Body of pancreas (tissue), 4 donors: Measurements from ENCODE around the gene S100A11. TPM values are rescaled to one million over a fixed set of nuclear protein-coding genes. Genes with fewer than 3 reads are reported as not detected.

ENCODE experiments used
- ATAC-seq: fragments of 150-250 bp; one replicate; pipeline ENCODE4 v1.9.1; 2016
- DNase-seq, 4 donors: peaks; one replicate each; pipeline ENCODE4 v3.0.0-alpha.2; 2019
- H3K27ac ChIP-seq, 4 donors: fragments of 200-600 bp; sonication (generic); 1 replicate in 3 of 4; 2 replicates in 1 of 4; pipeline versions ENCODE4 v1.5.1 to v1.6.1; 2016 to 2019; ENCODE audit warnings: mild to moderate bottlenecking in 1 of 4, mixed read lengths in 1 of 4, moderate library complexity in 1 of 4
- H3K27me3 ChIP-seq, 2 donors: fragments of 200-600 bp; sonication (generic); one replicate each; pipeline ENCODE4 v1.6.0; 2016; ENCODE audit warnings: mild to moderate bottlenecking in 1 of 2
- H3K36me3 ChIP-seq, 2 donors: fragments of 200-600 bp; sonication (generic); replicated peaks in 1 of 2; 2 replicates each; pipeline ENCODE4 v1.5.1; 2016; ENCODE audit warnings: low read depth in 2 of 2; ENCODE audit not compliant: insufficient read depth in 1 of 2
- H3K4me1 ChIP-seq: fragments of 200-600 bp; sonication (generic); one replicate; pipeline ENCODE4 v1.6.0; 2016
- H3K4me3 ChIP-seq, 2 donors: fragments of 200-600 bp; sonication (generic); 1 replicate in 1 of 2; 2 replicates in 1 of 2; pipeline ENCODE4 v1.5.1; 2016 to 2019
- H3K9me3 ChIP-seq, 3 donors: fragments of 200-600 bp; sonication (generic); 1 replicate in 2 of 3; 2 replicates in 1 of 3; pipeline ENCODE4 v1.5.1; 2016
- POLR2A ChIP-seq, 3 donors: fragments of 450-650 bp; IDR thresholded peaks; one replicate each; pipeline ENCODE4 v1.6.1; 2016; ENCODE audit warnings: antibody characterized with exemption in 3 of 3, mild to moderate bottlenecking in 2 of 3
- WGBS, 2 donors: methylation state at CpG; one replicate each; pipeline ENCODE4 v1.1.5; 2017; 5-methylcytosine and 5-hydroxymethylcytosine counted together
- intact Hi-C: fragments of 100-400 bp; cut with DNase I; formaldehyde crosslinking; loops from one replicate; pipeline ENCODE4 v1.15.1; 2023
- total RNA-seq, 2 donors: library from RNA; depleted of rRNA; stranded (reverse); fragments of >200 nt; gene quantifications; one replicate each; pipeline ENCODE4 v1.1.0, GENCODE V29; 2016
- TF ChIP-seq, protein P1 (sequence below), 7 experiments: fragments of 450-650 bp in 4 of 7; fragments of 200-600 bp in 3 of 7; sonication (generic) in 3 of 7; IDR thresholded peaks; one replicate each; pipeline ENCODE4 v1.5.1; 2016 to 2019; ENCODE audit warnings: antibody characterized with exemption in 7 of 7

Gene S100A11
- total RNA-seq, 2 donors from 2014 or later: 76.1 to 101 TPM

DNA sequence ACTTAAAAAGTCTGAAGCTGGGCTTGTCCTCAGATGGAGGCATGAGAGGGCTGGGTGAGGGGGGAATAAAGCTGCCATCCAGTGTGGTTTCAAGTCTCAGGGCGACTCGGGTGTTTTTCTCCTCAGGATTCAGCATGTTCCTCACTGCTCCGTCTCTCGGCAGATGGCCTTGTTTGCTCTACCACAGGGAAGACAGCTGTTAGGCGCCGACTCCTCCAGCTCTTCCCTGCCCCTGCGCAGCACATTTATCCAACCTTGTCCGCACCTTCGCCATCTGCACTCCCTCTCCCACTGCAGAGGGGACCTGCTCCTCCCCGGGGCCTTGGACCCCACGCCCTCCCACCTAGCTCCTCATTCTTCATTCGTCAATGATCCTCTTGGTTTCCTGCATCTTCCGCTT lies 16.6 kb upstream of the S100A11 start:
- H3K36me3 ChIP-seq: no peaks in the 10 kb centered on the region
- H3K4me3 ChIP-seq: no peak overlapping the region
- peak in 3 of 4 donors; percentile 34 to 47 (median 40) for DNase-seq
- intact Hi-C loops: loop anchor here (5.0 kb wide), 2 partner anchors 134 to 389 kb away; no protein-coding TSS in a partner anchor
- TF ChIP-seq, protein P1, sequence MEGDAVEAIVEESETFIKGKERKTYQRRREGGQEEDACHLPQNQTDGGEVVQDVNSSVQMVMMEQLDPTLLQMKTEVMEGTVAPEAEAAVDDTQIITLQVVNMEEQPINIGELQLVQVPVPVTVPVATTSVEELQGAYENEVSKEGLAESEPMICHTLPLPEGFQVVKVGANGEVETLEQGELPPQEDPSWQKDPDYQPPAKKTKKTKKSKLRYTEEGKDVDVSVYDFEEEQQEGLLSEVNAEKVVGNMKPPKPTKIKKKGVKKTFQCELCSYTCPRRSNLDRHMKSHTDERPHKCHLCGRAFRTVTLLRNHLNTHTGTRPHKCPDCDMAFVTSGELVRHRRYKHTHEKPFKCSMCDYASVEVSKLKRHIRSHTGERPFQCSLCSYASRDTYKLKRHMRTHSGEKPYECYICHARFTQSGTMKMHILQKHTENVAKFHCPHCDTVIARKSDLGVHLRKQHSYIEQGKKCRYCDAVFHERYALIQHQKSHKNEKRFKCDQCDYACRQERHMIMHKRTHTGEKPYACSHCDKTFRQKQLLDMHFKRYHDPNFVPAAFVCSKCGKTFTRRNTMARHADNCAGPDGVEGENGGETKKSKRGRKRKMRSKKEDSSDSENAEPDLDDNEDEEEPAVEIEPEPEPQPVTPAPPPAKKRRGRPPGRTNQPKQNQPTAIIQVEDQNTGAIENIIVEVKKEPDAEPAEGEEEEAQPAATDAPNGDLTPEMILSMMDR (IDR thresholded peaks at IDR 0.05): no peak
- no peak for TF ChIP-seq POLR2A (IDR thresholded peaks at IDR 0.05)
- H3K27ac ChIP-seq: no peak overlapping the region
- no peaks in the 10 kb centered on the region for H3K9me3 ChIP-seq
- no peak for ATAC-seq
- H3K4me1 ChIP-seq: peaks cover 6% of the 10 kb centered on the region
- WGBS, 2 donors: 61 to 71% methylated on average over 13 of the region's 13 CpGs
- H3K27me3 ChIP-seq: no peaks in the 10 kb centered on the region

DNA sequence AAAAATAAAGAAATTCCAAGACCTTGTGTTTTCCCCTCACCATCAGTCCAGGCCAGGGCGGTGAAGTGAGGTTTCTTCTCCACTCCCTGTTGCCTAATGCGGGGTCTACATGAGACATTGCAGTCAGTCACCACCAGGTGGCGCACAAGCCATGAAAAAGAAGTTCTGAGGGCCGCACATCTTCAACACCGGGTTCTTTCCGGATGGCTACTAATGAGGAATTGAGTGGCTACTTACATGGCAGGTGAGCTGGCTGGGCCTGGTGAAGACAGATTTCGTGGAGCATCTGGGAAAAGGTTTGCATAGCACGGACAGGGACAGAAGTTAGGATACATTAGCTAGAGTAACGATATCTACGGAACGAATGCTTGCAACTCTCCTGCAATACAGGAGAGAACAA lies 15.8 kb upstream of the S100A11 start:
- H3K9me3 ChIP-seq: no peaks in the 10 kb centered on the region
- H3K27me3 ChIP-seq: no peaks in the 10 kb centered on the region
- intact Hi-C loops: loop anchor here (5.0 kb wide), 2 partner anchors 135 to 390 kb away; no protein-coding TSS in a partner anchor
- H3K4me1 ChIP-seq: peaks cover 14% of the 10 kb centered on the region
- DNase-seq (peak; percentile 86 to 90 (median 88)), ATAC-seq (peak; percentile 22)
- no peak overlapping the region for H3K4me3 ChIP-seq
- WGBS, 2 donors: 24% methylated on average over 11 of the region's 11 CpGs
- no peak overlapping the region for H3K27ac ChIP-seq
- H3K36me3 ChIP-seq: no peaks in the 10 kb centered on the region
- TF ChIP-seq, protein P1 (IDR thresholded peaks at IDR 0.05): peak; percentile 69 to 93 (median 88)
- no peak for TF ChIP-seq POLR2A (IDR thresholded peaks at IDR 0.05)

DNA sequence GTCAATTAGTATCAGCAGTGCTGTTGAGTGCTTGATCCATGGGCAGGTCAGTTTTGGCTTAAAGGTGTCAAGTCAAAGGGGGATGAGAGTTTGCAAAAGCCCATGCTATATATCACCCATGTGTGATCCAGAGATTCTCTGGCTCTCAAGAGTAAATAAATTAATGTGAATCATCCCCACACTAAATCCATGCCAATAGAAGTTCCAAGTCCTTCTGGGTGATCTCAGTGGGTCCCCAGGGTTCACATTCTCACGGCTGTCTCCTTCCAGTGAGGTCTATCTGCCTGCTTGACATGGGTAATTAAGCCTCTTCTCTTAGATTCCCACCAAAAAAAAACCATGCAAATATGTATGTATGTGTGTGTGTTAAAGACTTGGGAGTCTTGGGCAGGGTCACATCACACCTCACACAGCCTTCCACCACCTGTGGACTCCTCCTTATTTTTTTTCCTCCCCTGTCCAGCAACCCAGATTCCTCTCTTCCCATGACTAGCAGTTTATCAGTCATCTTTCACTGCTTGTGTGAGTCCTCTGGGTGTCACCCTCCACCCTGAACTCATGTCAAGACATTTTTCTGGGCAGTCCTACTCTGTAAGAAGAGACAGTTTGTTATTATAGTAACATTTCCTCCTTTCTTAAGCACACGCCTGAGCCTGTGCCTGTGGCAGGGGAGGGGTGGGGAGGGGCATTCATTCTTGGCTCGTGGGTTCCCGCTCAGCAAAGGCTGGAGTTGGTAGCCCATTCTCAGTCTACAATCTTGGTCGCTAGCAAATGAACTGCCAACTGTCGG lies 14.3 kb upstream of the S100A11 start:
- Histone ChIP-seq H3K4me3 (no peak overlapping the region), H3K27ac (no peak overlapping the region), H3K36me3 (no peaks in the 10 kb centered on the region), H3K9me3 (no peaks in the 10 kb centered on the region), H3K27me3 (no peaks in the 10 kb centered on the region), H3K4me1 (peaks cover 24% of the 10 kb centered on the region)
- 51 to 57% methylated on average over 6 of the region's 6 CpGs for WGBS, 2 donors
- DNase-seq (no peak), ATAC-seq (no peak)
- TF ChIP-seq, protein P1 (IDR thresholded peaks at IDR 0.05): no peak
- TF ChIP-seq POLR2A (IDR thresholded peaks at IDR 0.05): no peak
- intact Hi-C loops: loop anchor here (5.0 kb wide), 2 partner anchors 136 to 391 kb away; no protein-coding TSS in a partner anchor

DNA sequence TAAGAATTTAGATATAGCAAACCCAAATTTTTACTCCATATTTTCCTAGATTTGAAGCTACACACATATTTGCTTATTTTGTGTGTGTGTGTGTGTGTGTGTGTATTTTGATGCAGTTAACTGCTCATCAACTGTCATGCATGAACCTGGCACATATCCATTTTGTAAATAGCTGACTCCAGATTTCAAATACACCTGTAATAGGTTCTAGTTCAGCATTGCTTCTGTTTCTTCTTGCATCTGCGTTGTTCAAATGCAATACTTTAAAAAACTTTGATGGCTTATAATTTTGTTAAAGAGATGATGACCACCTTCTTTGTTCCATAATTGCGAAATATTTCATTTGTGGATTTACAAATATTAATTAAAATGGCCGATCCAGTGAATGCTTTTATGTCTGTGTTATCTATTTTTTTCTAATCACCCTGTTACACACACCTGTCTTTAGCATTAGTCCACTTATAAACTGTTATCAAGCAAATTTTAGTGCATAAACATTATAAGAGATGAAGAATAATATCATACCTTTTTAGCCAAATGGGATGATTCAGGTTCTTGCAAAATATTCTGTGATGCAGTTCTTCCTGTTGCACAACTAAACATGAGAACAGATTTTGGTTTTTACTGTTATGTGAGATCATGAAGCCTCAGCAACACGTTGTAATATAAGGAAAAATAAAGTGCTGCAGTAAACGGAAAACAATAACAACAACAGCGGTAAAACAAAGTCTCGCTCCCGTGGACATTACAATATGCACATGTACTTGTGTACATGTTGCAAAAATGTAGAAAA lies 12.7 kb upstream of the S100A11 start:
- Histone ChIP-seq H3K4me3 (no peak overlapping the region), H3K36me3 (no peaks in the 10 kb centered on the region), H3K27me3 (no peaks in the 10 kb centered on the region), H3K4me1 (peaks cover 24% of the 10 kb centered on the region), H3K9me3 (no peaks in the 10 kb centered on the region), H3K27ac (peak overlapping the region in 1 of 4 donors; percentile 99)
- intact Hi-C loops: loop anchor here (5.0 kb wide), 2 partner anchors 138 to 393 kb away; no protein-coding TSS in a partner anchor
- WGBS, 2 donors: 65 to 72% methylated on average over 8 of the region's 8 CpGs
- ATAC-seq (no peak), DNase-seq (no peak)
- TF ChIP-seq POLR2A (IDR thresholded peaks at IDR 0.05): no peak
- TF ChIP-seq, protein P1 (IDR thresholded peaks at IDR 0.05): no peak
